ENCODE measurements around the gene PRRX1. TPM values are rescaled to one million over a fixed set of nuclear protein-coding genes. Genes with fewer than 3 reads are reported as not detected.

The PRRX1 gene
- total RNA-seq, 1 experiment from 2014 or later, result 1.8 TPM

- Mint-ChIP-seq H3K9me3 (ENCODE audit: low read depth, unreplicated experiment) (no peaks in the 10 kb centered on the region), H3K36me3 (ENCODE audit: insufficient read depth, unreplicated experiment) (no peaks in the 10 kb centered on the region), H3K4me1 (ENCODE audit: low read depth, unreplicated experiment) (no peaks in the 10 kb centered on the region), H3K4me3 (ENCODE audit: low read depth, unreplicated experiment) (no peak overlapping the region), H3K27me3 (ENCODE audit: unreplicated experiment) (no peaks in the 10 kb centered on the region), H3K27ac (ENCODE audit: unreplicated experiment) (no peak overlapping the region)
- CTCF ChIA-PET, result no interaction called here
- no peak for TF ChIP-seq CTCF (IDR thresholded peaks at IDR 0.05; ENCODE audit: unreplicated experiment)
- BruUV-seq (replicated peaks), result no TSS peak
- intact Hi-C loops (cut with micrococcal nuclease; ENCODE audit: unreplicated experiment), result no loop called here
- DNase-seq, result no peak
These were observed 95.1 kb downstream of the PRRX1 start for GRCh38 chr1:170758992-170759391.

- H3K27ac Mint-ChIP-seq (ENCODE audit: unreplicated experiment), result no peak overlapping the region
- BruUV-seq (replicated peaks), result no TSS peak
- H3K4me1 Mint-ChIP-seq (ENCODE audit: low read depth, unreplicated experiment), result no peaks in the 10 kb centered on the region
- CTCF ChIA-PET, result interaction anchor here (1.4 kb wide), 1 partner anchor 76 kb away, joined by 6 read pairs; no protein-coding TSS in a partner anchor
- no peak overlapping the region for H3K4me3 Mint-ChIP-seq (ENCODE audit: low read depth, unreplicated experiment)
- no peaks in the 10 kb centered on the region for H3K27me3 Mint-ChIP-seq (ENCODE audit: unreplicated experiment)
- DNase-seq, result no peak
- no peaks in the 10 kb centered on the region for H3K36me3 Mint-ChIP-seq (ENCODE audit: insufficient read depth, unreplicated experiment)
- intact Hi-C loops (cut with micrococcal nuclease; ENCODE audit: unreplicated experiment), result loop anchor here (1.0 to 5.0 kb wide), 6 partner anchors 76 to 836 kb away; no protein-coding TSS in a partner anchor
- no peak for TF ChIP-seq CTCF (IDR thresholded peaks at IDR 0.05; ENCODE audit: unreplicated experiment)
- H3K9me3 Mint-ChIP-seq (ENCODE audit: low read depth, unreplicated experiment), result no peaks in the 10 kb centered on the region
These were observed 101.3 kb downstream of the PRRX1 start for GRCh38 chr1:170765279-170765678.

- no peaks in the 10 kb centered on the region for H3K4me1 Mint-ChIP-seq (ENCODE audit: low read depth, unreplicated experiment)
- CTCF ChIA-PET, result interaction anchor here (1.4 kb wide), 1 partner anchor 76 kb away, joined by 6 read pairs; no protein-coding TSS in a partner anchor
- H3K27me3 Mint-ChIP-seq (ENCODE audit: unreplicated experiment), result no peaks in the 10 kb centered on the region
- no peak for TF ChIP-seq CTCF (IDR thresholded peaks at IDR 0.05; ENCODE audit: unreplicated experiment)
- no peaks in the 10 kb centered on the region for H3K9me3 Mint-ChIP-seq (ENCODE audit: low read depth, unreplicated experiment)
- no TSS peak for BruUV-seq (replicated peaks)
- intact Hi-C loops (cut with micrococcal nuclease; ENCODE audit: unreplicated experiment), result loop anchor here (1.0 to 5.0 kb wide), 6 partner anchors 77 to 837 kb away; no protein-coding TSS in a partner anchor
- no peak overlapping the region for H3K27ac Mint-ChIP-seq (ENCODE audit: unreplicated experiment)
- no peaks in the 10 kb centered on the region for H3K36me3 Mint-ChIP-seq (ENCODE audit: insufficient read depth, unreplicated experiment)
- DNase-seq, result no peak
- H3K4me3 Mint-ChIP-seq (ENCODE audit: low read depth, unreplicated experiment), result no peak overlapping the region
These were observed 101.9 kb downstream of the PRRX1 start for GRCh38 chr1:170765712-170766330.

- Mint-ChIP-seq H3K36me3 (ENCODE audit: insufficient read depth, unreplicated experiment) (no peaks in the 10 kb centered on the region), H3K27me3 (ENCODE audit: unreplicated experiment) (no peaks in the 10 kb centered on the region), H3K27ac (ENCODE audit: unreplicated experiment) (no peak overlapping the region), H3K9me3 (ENCODE audit: low read depth, unreplicated experiment) (no peaks in the 10 kb centered on the region), H3K4me3 (ENCODE audit: low read depth, unreplicated experiment) (no peak overlapping the region), H3K4me1 (ENCODE audit: low read depth, unreplicated experiment) (no peaks in the 10 kb centered on the region)
- CTCF ChIA-PET, result no interaction called here
- TF ChIP-seq CTCF (IDR thresholded peaks at IDR 0.05; ENCODE audit: unreplicated experiment), result no peak
- no peak for DNase-seq
- intact Hi-C loops (cut with micrococcal nuclease; ENCODE audit: unreplicated experiment), result loop anchor here (5.0 kb wide), 2 partner anchors 158 to 332 kb away; no protein-coding TSS in a partner anchor
- BruUV-seq (replicated peaks), result no TSS peak
These were observed 105.0 kb downstream of the PRRX1 start for GRCh38 chr1:170768929-170769328.
